CD14-positive monocyte (primary cell): ENCODE data around the gene SV2B. TPM values are rescaled to one million over a fixed set of nuclear protein-coding genes. Genes with fewer than 3 reads are reported as not detected.

Source experiments
- DNase-seq, 3 donors: peaks; one replicate each; pipeline ENCODE4 v3.0.0-alpha.2; 2011 to 2022
- H2AFZ ChIP-seq: 2 replicates; pipeline ENCODE4 v1.6.0; 2012; ENCODE audit warnings: mild to moderate bottlenecking, low read depth, low read length, inconsistent platforms; ENCODE audit not compliant: insufficient read depth, poor library complexity, severe bottlenecking
- H3K27ac ChIP-seq, 2 donors: 1 replicate in 1 of 2; 2 replicates in 1 of 2; pipeline ENCODE4 v1.5.1; 2012 to 2013; ENCODE audit warnings: low read length in 2 of 2, control low read depth in 1 of 2, inconsistent platforms in 1 of 2, low read depth in 1 of 2, mild to moderate bottlenecking in 1 of 2
- H3K27me3 ChIP-seq, 2 donors: one replicate each; pipeline versions ENCODE4 v1.6.0 to v1.6.1; 2011 to 2013; ENCODE audit warnings: low read length in 2 of 2; ENCODE audit not compliant: control insufficient read depth in 2 of 2, insufficient read depth in 2 of 2
- H3K36me3 ChIP-seq, 2 donors: replicated peaks in 1 of 2; 1 replicate in 1 of 2; 2 replicates in 1 of 2; pipeline versions ENCODE4 v1.5.1 to v1.6.1; 2012 to 2013; ENCODE audit warnings: low read length in 2 of 2, control low read depth in 1 of 2, inconsistent platforms in 1 of 2, mild to moderate bottlenecking in 1 of 2; ENCODE audit not compliant: insufficient read depth in 2 of 2, control insufficient read depth in 1 of 2
- H3K4me1 ChIP-seq, 2 donors: 1 replicate in 1 of 2; 2 replicates in 1 of 2; pipeline versions ENCODE4 v1.5.1 to v1.6.1; 2012 to 2013; ENCODE audit warnings: low read length in 2 of 2, control low read depth in 1 of 2, inconsistent platforms in 1 of 2, mild to moderate bottlenecking in 1 of 2, moderate library complexity in 1 of 2; ENCODE audit not compliant: insufficient read depth in 2 of 2, control insufficient read depth in 1 of 2
- H3K4me2 ChIP-seq: replicated peaks from 2 replicates; pipeline ENCODE3; 2012; ENCODE audit warnings: low read length, moderate library complexity, mild to moderate bottlenecking; ENCODE audit not compliant: poor library complexity, severe bottlenecking; ENCODE audit errors: extremely low read depth
- H3K4me3 ChIP-seq, 3 experiments: fragments of 200-600 bp in 1 of 3; sonication (generic) in 1 of 3; replicated peaks in 1 of 3; 1 replicate in 2 of 3; 2 replicates in 1 of 3; pipeline ENCODE4 v1.5.1; 2011 to 2013; ENCODE audit warnings: low read length in 3 of 3, mild to moderate bottlenecking in 3 of 3, control low read depth in 2 of 3, low read depth in 2 of 3, inconsistent platforms in 1 of 3, moderate library complexity in 1 of 3
- H3K79me2 ChIP-seq: 2 replicates; pipeline ENCODE4 v1.6.0; 2012; ENCODE audit warnings: mild to moderate bottlenecking, control low read depth, inconsistent platforms, low read length, moderate library complexity; ENCODE audit not compliant: insufficient read depth
- H3K9ac ChIP-seq: 2 replicates; pipeline ENCODE4 v1.6.0; 2017; ENCODE audit warnings: low read length, mild to moderate bottlenecking; ENCODE audit not compliant: insufficient read depth, poor library complexity, severe bottlenecking
- H3K9me3 ChIP-seq, 2 donors: replicated peaks in 1 of 2; 1 replicate in 1 of 2; 2 replicates in 1 of 2; pipeline versions ENCODE4 v1.5.1 to v1.6.1; 2012 to 2013; ENCODE audit warnings: low read length in 2 of 2, control low read depth in 1 of 2; ENCODE audit not compliant: control insufficient read depth in 1 of 2, insufficient read depth in 1 of 2
- H4K20me1 ChIP-seq: 2 replicates; pipeline ENCODE4 v1.6.0; 2012; ENCODE audit warnings: mild to moderate bottlenecking, low read length, control low read depth, moderate library complexity; ENCODE audit not compliant: insufficient read depth
- H3K27ac Mint-ChIP-seq, 7 donors: one replicate each; pipeline ENCODE4 v1.8.0; 2020; ENCODE audit warnings: mild to moderate bottlenecking in 7 of 7, mixed read lengths in 7 of 7, moderate library complexity in 6 of 7, inconsistent platforms in 2 of 7
- H3K27me3 Mint-ChIP-seq, 3 donors: one replicate each; pipeline ENCODE4 v1.8.0; 2021 to 2022; ENCODE audit warnings: low read depth in 3 of 3, mild to moderate bottlenecking in 3 of 3, mixed read lengths in 3 of 3, moderate library complexity in 3 of 3, inconsistent platforms in 1 of 3
- H3K36me3 Mint-ChIP-seq, 2 donors: one replicate each; pipeline ENCODE4 v1.8.0; 2020; ENCODE audit warnings: mixed read lengths in 2 of 2, inconsistent platforms in 1 of 2, mild to moderate bottlenecking in 1 of 2
- H3K4me1 Mint-ChIP-seq: one replicate; pipeline ENCODE4 v1.8.0; 2020; ENCODE audit warnings: mild to moderate bottlenecking, mixed read lengths
- H3K4me3 Mint-ChIP-seq, 2 donors: one replicate each; pipeline ENCODE4 v1.8.0; 2020; ENCODE audit warnings: mild to moderate bottlenecking in 2 of 2, mixed read lengths in 2 of 2, moderate library complexity in 1 of 2
- H3K9me3 Mint-ChIP-seq, 7 donors: one replicate each; pipeline ENCODE4 v1.8.0; 2020 to 2022; ENCODE audit warnings: mixed read lengths in 7 of 7, mild to moderate bottlenecking in 6 of 7, moderate library complexity in 6 of 7, inconsistent platforms in 2 of 7
- WGBS: methylation state at CpG from one replicate; pipeline ENCODE4 v1.1.5; 2013; ENCODE audit warnings: missing lambda C conversion rate; ENCODE audit not compliant: insufficient coverage; 5-methylcytosine and 5-hydroxymethylcytosine counted together
- intact Hi-C, 2 donors: fragments of 100-400 bp; cut with micrococcal nuclease; formaldehyde crosslinking; loops; one replicate each; pipeline versions ENCODE4 v1.15.0 to v1.15.1; 2023
- polyA plus RNA-seq, 3 donors: library from polyadenylated mRNA; depleted of rRNA in 1 of 3; unstranded in 2 of 3; stranded (reverse) in 1 of 3; fragments of 300-500 nt in 2 of 3; fragments of >200 nt in 1 of 3; fragmentation: Illumina TruSeq in 2 of 3; gene quantifications; 1 replicate in 2 of 3; 2 replicates in 1 of 3; pipeline ENCODE4 v1.2.3, GENCODE V29; 2012 to 2021
- TF ChIP-seq, protein P1 (sequence below): fragments of 200-600 bp; IDR thresholded peaks from one replicate; pipeline ENCODE4 v1.8.0; 2022; ENCODE audit warnings: antibody characterized with exemption, mild to moderate bottlenecking

The SV2B gene
- polyA plus RNA-seq, 3 donors = not detected

- Histone ChIP-seq H3K9ac (no peak overlapping the region), H3K27me3 (peaks cover 5 to 6% of the 10 kb centered on the region in 2 donors), H3K4me3 (no peak overlapping the region), H3K4me1 (peaks cover 4% of the 10 kb centered on the region in 2 donors), H2AFZ (no peak overlapping the region), H3K36me3 (no peaks in the 10 kb centered on the region), H3K9me3 (no peaks in the 10 kb centered on the region), H3K79me2 (no peaks in the 10 kb centered on the region), H4K20me1 (no peaks in the 10 kb centered on the region), H3K27ac (no peak overlapping the region), H3K4me2 (no peak overlapping the region)
- Mint-ChIP-seq H3K4me1 (peaks cover 12% of the 10 kb centered on the region), H3K27me3 (peaks cover 2 to 10% (median 7%) of the 10 kb centered on the region in 3 donors), H3K36me3 (no peaks in the 10 kb centered on the region), H3K9me3 (no peaks in the 10 kb centered on the region), H3K27ac (no peak overlapping the region), H3K4me3 (no peak overlapping the region)
- intact Hi-C loops = loop anchor here (2.0 to 5.0 kb wide), 2 partner anchors 779 to 780 kb away; no protein-coding TSS in a partner anchor
- 0% methylated on average over 2 of the region's 11 CpGs for WGBS
- TF ChIP-seq, protein P1, sequence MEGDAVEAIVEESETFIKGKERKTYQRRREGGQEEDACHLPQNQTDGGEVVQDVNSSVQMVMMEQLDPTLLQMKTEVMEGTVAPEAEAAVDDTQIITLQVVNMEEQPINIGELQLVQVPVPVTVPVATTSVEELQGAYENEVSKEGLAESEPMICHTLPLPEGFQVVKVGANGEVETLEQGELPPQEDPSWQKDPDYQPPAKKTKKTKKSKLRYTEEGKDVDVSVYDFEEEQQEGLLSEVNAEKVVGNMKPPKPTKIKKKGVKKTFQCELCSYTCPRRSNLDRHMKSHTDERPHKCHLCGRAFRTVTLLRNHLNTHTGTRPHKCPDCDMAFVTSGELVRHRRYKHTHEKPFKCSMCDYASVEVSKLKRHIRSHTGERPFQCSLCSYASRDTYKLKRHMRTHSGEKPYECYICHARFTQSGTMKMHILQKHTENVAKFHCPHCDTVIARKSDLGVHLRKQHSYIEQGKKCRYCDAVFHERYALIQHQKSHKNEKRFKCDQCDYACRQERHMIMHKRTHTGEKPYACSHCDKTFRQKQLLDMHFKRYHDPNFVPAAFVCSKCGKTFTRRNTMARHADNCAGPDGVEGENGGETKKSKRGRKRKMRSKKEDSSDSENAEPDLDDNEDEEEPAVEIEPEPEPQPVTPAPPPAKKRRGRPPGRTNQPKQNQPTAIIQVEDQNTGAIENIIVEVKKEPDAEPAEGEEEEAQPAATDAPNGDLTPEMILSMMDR = peak; percentile 77
- DNase-seq = peak; percentile 25 to 57 (median 51)
Observed at GRCh38 chr15:91302588-91303439, 202.8 kb downstream of the SV2B start.

- no peak overlapping the region for H3K4me2 ChIP-seq
- Mint-ChIP-seq H3K36me3 (no peaks in the 10 kb centered on the region), H3K4me1 (peaks cover 23% of the 10 kb centered on the region), H3K27ac (no peak overlapping the region), H3K4me3 (no peak overlapping the region), H3K27me3 (peaks cover 2 to 10% (median 7%) of the 10 kb centered on the region in 3 donors), H3K9me3 (no peaks in the 10 kb centered on the region)
- TF ChIP-seq, protein P1 = no peak
- H3K9ac ChIP-seq = no peak overlapping the region
- 94% methylated on average over 2 of the region's 2 CpGs for WGBS
- no peak overlapping the region for H3K27ac ChIP-seq
- peaks cover 10 to 18% of the 10 kb centered on the region in 2 donors for H3K4me1 ChIP-seq
- H3K27me3 ChIP-seq = peaks cover 5 to 6% of the 10 kb centered on the region in 2 donors
- no peak for DNase-seq
- intact Hi-C loops = loop anchor here in 1 of 2 donors (5.0 kb wide), 1 partner anchor 778 kb away; no protein-coding TSS in a partner anchor
- no peak overlapping the region for H2AFZ ChIP-seq
- H3K79me2 ChIP-seq = no peaks in the 10 kb centered on the region
- no peaks in the 10 kb centered on the region for H4K20me1 ChIP-seq
- no peaks in the 10 kb centered on the region for H3K36me3 ChIP-seq
- H3K9me3 ChIP-seq = no peaks in the 10 kb centered on the region
- H3K4me3 ChIP-seq = no peak overlapping the region
Observed at GRCh38 chr15:91304210-91304609, 204.2 kb downstream of the SV2B start.
